Transverse colon (tissue), 4 donors: Measurements from ENCODE around the gene TBL1Y. TPM values are rescaled to one million over a fixed set of nuclear protein-coding genes. Genes with fewer than 3 reads are reported as not detected.

Experiments used
- DNase-seq: peaks from one replicate; pipeline ENCODE4 v3.0.0-alpha.2; 2019
- H3K27ac ChIP-seq, 4 donors: fragments of 200-600 bp; sonication (generic); 2 replicates each; pipeline ENCODE4 v1.5.1; 2016 to 2018; ENCODE audit warnings: inconsistent platforms in 4 of 4
- H3K27me3 ChIP-seq: fragments of 200-600 bp; sonication (generic); 2 replicates; pipeline ENCODE4 v1.5.1; 2017; ENCODE audit warnings: inconsistent platforms
- H3K36me3 ChIP-seq, 4 donors: fragments of 200-600 bp; sonication (generic); 2 replicates each; pipeline ENCODE4 v1.5.1; 2017 to 2019; ENCODE audit warnings: inconsistent platforms in 4 of 4
- H3K4me1 ChIP-seq, 4 donors: fragments of 200-600 bp; sonication (generic); 2 replicates each; pipeline ENCODE4 v1.5.1; 2017 to 2020; ENCODE audit warnings: inconsistent platforms in 4 of 4
- H3K4me3 ChIP-seq, 4 donors: fragments of 200-600 bp; sonication (generic); 1 replicate in 1 of 4; 2 replicates in 3 of 4; pipeline versions ENCODE4 v1.5.1 to v1.6.1; 2017 to 2019; ENCODE audit warnings: inconsistent platforms in 4 of 4
- H3K9me3 ChIP-seq, 2 donors: fragments of 200-600 bp; sonication (generic); 2 replicates each; pipeline ENCODE4 v1.5.1; 2017 to 2019; ENCODE audit warnings: inconsistent platforms in 2 of 2
- CTCF ChIP-seq, 5 experiments: fragments of 200-600 bp in 3 of 5; fragments of 450-650 bp in 2 of 5; sonication (generic) in 3 of 5; IDR thresholded peaks; 1 replicate in 2 of 5; 2 replicates in 3 of 5; pipeline ENCODE4 v1.5.1; 2016 to 2017; ENCODE audit warnings: antibody characterized with exemption in 5 of 5, inconsistent platforms in 3 of 5, mild to moderate bottlenecking in 2 of 5, moderate library complexity in 1 of 5
- EP300 ChIP-seq: sonication (generic); formaldehyde crosslinking; IDR thresholded peaks from one replicate; pipeline ENCODE4 v1.6.1; 2017; ENCODE audit warnings: antibody characterized with exemption, low read depth
- POLR2A ChIP-seq: fragments of 450-650 bp; IDR thresholded peaks from one replicate; pipeline ENCODE4 v1.6.1; 2016; ENCODE audit warnings: antibody characterized with exemption, mild to moderate bottlenecking, moderate library complexity
- POLR2AphosphoS5 ChIP-seq, 3 donors: sonication (generic); formaldehyde crosslinking; IDR thresholded peaks; one replicate each; pipeline ENCODE4 v1.6.1; 2016; ENCODE audit warnings: antibody characterized with exemption in 3 of 3
- WGBS, 2 donors: methylation state at CpG; one replicate each; pipeline ENCODE4 v1.1.5; 2018; ENCODE audit warnings: low coverage in 1 of 2; 5-methylcytosine and 5-hydroxymethylcytosine counted together
- in situ Hi-C, 4 donors: fragments of 200-750 bp; cut with MboI; loops; one replicate each; pipeline versions ENCODE4 v1.15.0 to v1.15.1; 2017; ENCODE audit warnings: low sequenced_read_pairs in 3 of 4, low pct_ligation_motif_present in 1 of 4, low pct_unique_long_range_greater_than_20kb in 1 of 4
- intact Hi-C: fragments of 100-400 bp; cut with DNase I; formaldehyde crosslinking; loops from one replicate; pipeline ENCODE4 v1.15.1; 2023; ENCODE audit warnings: low total_unique reads
- total RNA-seq, 4 donors: library from RNA; depleted of rRNA; stranded (reverse); fragments of >200 nt; gene quantifications; one replicate each; pipeline ENCODE4 v1.1.0, GENCODE V29; 2016

The TBL1Y gene
- total RNA-seq, 4 donors from 2014 or later: 0.68 TPM; not detected in 3

GRCh38 chrY:6964732-6965131 lies 54.2 kb downstream of the TBL1Y start:
- in situ Hi-C loops: loop anchor here in 1 of 4 donors (10.0 kb wide), 1 partner anchor 120 kb away; no protein-coding TSS in a partner anchor
- H3K27me3 ChIP-seq: no peaks in the 10 kb centered on the region
- H3K9me3 ChIP-seq: no peaks in the 10 kb centered on the region
- H3K27ac ChIP-seq: no peak overlapping the region
- intact Hi-C loops: no loop called here
- no peaks in the 10 kb centered on the region for H3K36me3 ChIP-seq
- DNase-seq: no peak
- TF ChIP-seq POLR2AphosphoS5 (IDR thresholded peaks at IDR 0.05) (no peak), POLR2A (no peak), EP300 (no peak), CTCF (IDR thresholded peaks at IDR 0.05) (peak in 4 of 5 experiments; percentile 60 to 76 (median 66))
- no CpG with 5 or more reads among the region's 11 CpGs for WGBS, 2 donors
- no peaks in the 10 kb centered on the region for H3K4me1 ChIP-seq
- no peak overlapping the region for H3K4me3 ChIP-seq

GRCh38 chrY:6966521-6966920 lies 56.0 kb downstream of the TBL1Y start:
- DNase-seq: no peak
- no peak overlapping the region for H3K27ac ChIP-seq
- no peaks in the 10 kb centered on the region for H3K4me1 ChIP-seq
- H3K9me3 ChIP-seq: no peaks in the 10 kb centered on the region
- TF ChIP-seq EP300: no peak
- WGBS, 2 donors: 91% methylated on average over 2 of the region's 3 CpGs; no CpG with 5 or more reads in 1 of the 2 donors
- no peaks in the 10 kb centered on the region for H3K36me3 ChIP-seq
- no peaks in the 10 kb centered on the region for H3K27me3 ChIP-seq
- H3K4me3 ChIP-seq: no peak overlapping the region
- in situ Hi-C loops (loop anchor here in 1 of 4 donors (10.0 kb wide), 1 partner anchor 118 kb away; no protein-coding TSS in a partner anchor), intact Hi-C loops (no loop called here)

- no peaks in the 10 kb centered on the region for H3K9me3 ChIP-seq
- intact Hi-C loops (no loop called here), in situ Hi-C loops (loop anchor here in 1 of 4 donors (10.0 kb wide), 1 partner anchor 117 kb away; no protein-coding TSS in a partner anchor)
- DNase-seq: no peak
- no peak overlapping the region for H3K27ac ChIP-seq
- no peak for TF ChIP-seq CTCF (IDR thresholded peaks at IDR 0.05)
- TF ChIP-seq EP300: no peak
- TF ChIP-seq POLR2A: no peak
- TF ChIP-seq POLR2AphosphoS5 (IDR thresholded peaks at IDR 0.05): no peak
- H3K4me1 ChIP-seq: no peaks in the 10 kb centered on the region
- H3K4me3 ChIP-seq: no peak overlapping the region
- no CpG with 5 or more reads among the region's 5 CpGs for WGBS, 2 donors
- no peaks in the 10 kb centered on the region for H3K27me3 ChIP-seq
- H3K36me3 ChIP-seq: no peaks in the 10 kb centered on the region
Observed at GRCh38 chrY:6967736-6968135, 57.2 kb downstream of the TBL1Y start.

GRCh38 chrY:6968191-6968590 lies 57.7 kb downstream of the TBL1Y start:
- in situ Hi-C loops (loop anchor here in 1 of 4 donors (10.0 kb wide), 1 partner anchor 117 kb away; no protein-coding TSS in a partner anchor), intact Hi-C loops (no loop called here)
- H3K4me1 ChIP-seq: no peaks in the 10 kb centered on the region
- H3K27me3 ChIP-seq: no peaks in the 10 kb centered on the region
- H3K36me3 ChIP-seq: no peaks in the 10 kb centered on the region
- H3K4me3 ChIP-seq: no peak overlapping the region
- TF ChIP-seq CTCF (IDR thresholded peaks at IDR 0.05): no peak
- TF ChIP-seq POLR2A: no peak
- no peak for TF ChIP-seq EP300
- TF ChIP-seq POLR2AphosphoS5 (IDR thresholded peaks at IDR 0.05): no peak
- no peak overlapping the region for H3K27ac ChIP-seq
- H3K9me3 ChIP-seq: no peaks in the 10 kb centered on the region
- DNase-seq: no peak
- no CpG with 5 or more reads among the region's 1 CpG for WGBS, 2 donors
